Measurements from ENCODE around the gene LMO7.
A peak's percentile ranks its signal among the peaks of the same experiment; 100 is the strongest.
"Not testable (repeated sequence)": the region's sequence is repeated elsewhere in the genome, so short reads cannot be mapped to it uniquely, and the experiment has no call there.

LMO7 gene

DNA sequence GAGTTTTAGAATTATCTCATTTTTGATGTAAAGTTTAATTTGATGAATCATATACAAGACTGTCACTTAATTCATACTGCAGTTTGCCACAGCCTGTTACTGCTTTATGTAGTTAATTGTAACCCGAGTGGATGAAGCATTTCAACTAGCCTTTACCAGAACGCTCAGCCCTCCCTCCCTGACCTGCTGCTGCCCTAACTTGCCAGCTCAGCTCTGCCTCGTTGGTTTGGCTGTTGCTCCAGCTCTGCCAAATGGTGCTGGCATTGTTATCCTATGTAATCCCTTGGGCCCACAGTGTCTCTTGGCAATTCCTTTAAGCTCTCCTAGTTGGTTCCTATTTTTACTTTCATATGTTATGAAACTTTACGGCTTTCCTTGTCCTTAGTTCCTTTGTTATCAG lies 113.3 kb downstream of the LMO7 start:
- no peak for DNase-seq

DNA sequence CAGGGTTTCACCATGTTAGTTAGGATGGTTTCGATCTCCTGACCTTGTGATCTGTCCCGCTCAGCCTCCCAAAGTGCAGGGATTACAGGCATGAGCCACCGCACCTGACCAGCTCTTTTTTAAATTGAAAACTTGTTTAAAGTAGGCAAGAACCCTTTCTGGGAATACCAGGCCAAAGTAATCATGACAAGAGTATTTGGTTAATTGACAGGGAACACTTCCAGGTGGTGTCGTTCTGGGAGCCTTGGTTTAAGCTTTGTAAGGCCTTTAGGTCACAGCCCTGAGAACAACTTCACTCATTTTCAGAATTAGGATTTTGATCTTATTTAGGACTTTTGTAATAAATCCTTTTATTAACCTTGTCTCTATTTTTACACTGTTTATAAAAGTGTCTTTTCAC lies 115.2 kb downstream of the LMO7 start:
- no peak for DNase-seq

DNA sequence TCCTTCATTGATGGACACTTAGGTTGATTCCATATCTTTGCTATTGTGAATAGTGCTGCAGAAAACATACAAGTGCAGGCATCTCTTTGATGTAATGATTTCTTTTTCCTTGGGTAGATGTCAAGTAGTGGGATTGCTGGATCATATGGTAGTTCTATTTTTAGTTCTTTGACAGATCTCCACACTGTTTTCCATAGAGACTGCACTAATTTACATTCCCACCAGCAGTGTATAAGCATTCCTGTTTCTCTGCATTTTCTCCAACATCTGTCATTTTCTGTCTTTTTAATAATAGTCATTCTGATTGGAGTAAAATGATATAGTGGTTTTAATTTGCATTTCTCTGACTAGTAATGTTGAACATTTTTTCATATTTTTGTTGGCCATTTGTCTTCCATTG lies 116.7 kb downstream of the LMO7 start:
- no peak for DNase-seq

DNA sequence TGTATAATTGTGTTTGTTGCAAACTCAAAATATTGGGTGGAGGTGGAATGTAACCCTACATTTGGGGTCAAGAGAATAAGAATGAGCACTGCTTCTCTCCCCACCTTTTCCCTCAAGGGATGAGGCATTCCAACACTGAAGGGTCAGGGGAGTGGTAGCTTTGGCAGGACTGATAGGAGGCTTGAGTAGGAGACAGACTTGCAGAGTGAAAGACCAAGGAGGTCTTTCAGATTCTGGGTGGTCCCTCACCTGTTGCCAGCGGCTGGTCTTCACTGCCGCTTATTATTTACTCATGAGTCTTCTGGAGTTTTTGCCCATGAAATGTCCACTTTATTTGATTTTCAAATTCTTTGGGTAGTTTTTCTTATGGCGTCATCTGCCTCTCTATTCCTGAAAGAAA lies 118.8 kb downstream of the LMO7 start:
- no peak for DNase-seq

DNA sequence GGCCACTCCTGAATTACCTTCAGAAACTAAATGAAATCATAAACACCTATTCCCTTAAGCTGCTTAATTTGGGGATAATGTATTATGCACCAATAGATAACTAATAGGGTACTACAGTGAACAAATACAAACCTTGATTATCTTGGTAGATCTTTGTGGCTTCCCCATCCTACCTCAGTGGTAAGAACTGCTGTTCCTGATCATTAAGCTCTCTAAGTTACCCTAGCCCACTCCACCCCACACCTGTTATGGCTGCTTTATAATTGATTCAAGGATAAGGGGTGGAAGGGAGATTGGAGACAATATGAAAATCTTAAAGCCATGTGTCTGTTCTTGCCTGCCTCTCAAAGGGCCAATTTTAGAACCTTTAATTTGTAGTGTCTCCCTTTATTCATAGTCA lies 121.2 kb downstream of the LMO7 start:
- no peak for DNase-seq

DNA sequence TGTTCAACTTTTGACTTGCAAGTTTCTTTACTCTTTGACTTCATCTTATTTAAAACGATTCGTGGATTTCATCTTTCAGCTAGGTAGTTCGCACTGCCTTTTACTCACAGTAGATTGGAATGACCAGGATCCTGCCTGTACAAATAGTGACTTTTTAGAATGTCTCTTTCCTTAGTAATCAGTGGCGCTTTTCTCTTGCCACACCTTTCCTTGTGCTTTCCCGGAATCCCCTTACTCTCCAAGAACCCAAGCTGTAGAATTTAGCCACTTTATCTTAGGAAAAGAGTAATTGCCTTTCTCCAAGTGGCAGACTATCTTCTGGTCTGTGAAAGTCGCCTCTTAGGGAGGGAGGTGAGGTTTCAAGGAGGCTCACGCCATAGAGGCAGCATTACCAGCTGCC lies 123.4 kb downstream of the LMO7 start:
- no peak for DNase-seq

DNA sequence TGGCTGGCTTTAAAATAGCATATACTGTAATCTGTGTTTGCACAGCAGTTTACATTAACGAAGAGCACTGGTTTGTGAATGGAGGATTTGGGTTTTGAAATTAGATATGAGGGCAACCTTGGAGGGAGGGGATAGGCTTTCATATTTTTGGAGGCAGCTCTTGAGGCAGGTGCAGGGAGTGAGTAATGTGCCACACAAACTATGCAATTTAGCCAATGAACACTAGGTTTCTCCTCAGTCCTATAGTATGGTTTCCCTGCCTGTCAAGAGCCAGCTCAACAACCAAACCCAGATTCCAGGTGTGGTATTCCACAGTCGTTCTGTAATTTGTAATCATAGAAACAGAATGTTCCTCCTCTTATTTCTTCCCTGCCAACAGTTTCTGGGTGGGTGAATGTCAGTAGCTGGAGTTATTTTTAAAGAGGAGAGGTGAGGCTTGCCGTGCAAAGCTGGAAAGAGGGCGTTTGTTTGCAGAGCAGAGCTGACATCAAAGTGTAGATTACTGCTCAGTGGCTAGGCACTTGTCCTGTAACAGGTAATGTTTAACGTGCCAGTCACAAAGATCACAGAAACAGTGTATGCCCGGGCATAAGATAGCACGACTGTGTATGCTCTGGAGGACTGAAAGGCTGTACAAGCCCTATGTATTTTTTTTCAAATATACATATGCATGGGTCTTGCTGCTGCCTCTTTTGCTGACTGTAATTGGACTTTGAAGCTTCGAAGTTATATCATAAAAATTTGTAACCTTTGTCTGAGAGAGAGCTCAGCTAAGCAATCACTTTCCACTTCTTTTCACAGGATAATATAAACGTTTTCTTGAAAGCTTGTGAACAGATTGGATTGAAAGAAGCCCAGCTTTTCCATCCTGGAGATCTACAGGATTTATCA lies 124.2 kb downstream of the LMO7 start:
- peak; percentile 75 for DNase-seq

DNA sequence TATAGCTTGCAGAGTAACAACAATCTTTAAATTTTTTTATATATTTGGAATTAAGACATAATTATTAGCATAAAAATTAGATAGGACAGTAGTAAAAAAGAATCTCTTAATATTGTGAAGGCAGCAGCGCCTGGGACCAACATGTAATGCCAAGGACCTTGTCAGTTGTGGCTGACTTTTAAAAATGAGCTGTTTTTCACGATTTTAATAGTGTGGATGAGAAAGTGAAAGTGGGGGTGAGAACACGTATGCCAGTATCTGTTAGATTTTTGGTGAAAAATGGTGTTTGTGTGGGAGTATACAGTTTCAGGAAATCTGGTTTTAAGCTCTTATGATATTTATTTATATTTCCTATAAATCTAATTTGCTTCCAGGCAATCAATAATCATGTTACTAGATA lies 125.2 kb downstream of the LMO7 start:
- no peak for DNase-seq

DNA sequence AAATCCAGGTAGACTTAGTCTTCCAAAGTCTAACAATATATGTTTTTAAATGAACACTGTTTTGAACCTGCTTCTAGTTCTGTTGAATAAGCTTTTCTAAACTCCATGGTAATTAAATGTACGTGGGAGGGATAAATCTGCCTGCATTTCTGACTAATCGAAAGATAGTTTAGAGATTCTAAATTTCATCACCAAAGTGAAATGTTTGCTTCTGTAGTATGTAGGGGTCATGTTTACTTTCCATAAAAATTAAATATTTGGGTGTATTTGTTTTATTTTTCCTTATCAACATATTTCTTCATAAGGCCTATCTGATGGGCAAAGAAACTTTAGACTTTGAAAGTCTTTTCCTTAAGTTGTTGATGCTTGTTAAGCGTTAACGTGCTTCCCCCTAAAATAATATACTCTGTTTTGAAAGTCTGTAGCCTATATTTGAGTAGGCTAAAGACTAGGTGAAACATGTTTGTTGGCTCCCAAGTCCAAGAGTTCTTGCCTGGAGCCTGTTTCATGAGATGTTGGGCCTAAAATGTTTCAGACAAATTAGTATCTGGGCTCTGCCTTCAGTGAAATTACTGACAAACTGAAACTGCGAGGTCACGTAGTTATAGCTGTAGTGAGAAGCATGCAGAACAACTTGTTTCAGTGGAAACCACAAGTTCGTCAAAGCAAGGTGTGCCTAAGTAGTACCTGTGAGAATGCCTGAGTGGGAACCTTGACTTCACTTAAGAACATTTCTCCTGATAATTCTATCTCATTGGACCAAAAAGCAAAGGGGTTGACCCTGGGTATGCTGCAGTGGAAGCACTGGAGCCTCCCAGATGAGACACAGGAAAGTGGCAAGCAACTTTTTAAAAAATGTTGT lies 126.2 kb downstream of the LMO7 start:
- peak; percentile 14 for DNase-seq

DNA sequence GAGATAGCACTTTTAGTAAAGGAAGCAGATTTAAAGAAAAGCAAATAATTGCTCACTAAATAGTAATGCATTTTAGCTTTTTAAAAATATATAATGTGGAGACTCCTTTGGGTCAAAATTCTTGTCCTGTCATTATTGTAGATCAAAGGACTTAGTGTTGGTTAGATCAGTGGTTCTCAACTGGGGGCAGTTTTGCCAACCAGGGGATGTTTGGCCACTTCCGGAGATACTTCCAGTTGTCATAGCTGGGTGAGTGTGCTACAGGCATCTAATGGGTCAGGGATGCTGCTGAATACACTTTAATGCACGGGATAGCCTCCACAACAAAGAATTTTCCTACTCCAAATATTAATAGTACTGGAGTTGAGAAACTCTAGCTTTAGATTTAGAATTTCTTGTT lies 126.8 kb downstream of the LMO7 start:
- DNase-seq, result no peak

DNA sequence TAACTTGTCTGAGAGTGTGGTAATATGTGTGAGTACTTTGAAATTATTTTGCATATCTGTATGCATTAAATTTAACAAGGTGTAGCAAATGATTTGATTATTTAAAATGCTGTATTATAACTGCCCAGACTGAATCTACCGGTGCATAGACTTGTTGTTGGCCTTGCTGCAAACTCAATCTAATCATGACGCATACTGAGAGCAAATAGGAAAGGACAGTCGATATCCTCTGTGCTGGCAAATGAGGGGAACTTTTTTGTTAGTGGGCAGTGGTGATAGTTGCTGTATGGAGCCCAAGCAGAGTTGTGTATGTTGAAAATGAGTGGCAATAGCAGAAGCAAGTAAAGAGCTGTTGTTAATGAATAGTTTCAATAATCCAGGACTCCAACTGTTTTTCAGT lies 127.4 kb downstream of the LMO7 start:
- no peak for DNase-seq

DNA sequence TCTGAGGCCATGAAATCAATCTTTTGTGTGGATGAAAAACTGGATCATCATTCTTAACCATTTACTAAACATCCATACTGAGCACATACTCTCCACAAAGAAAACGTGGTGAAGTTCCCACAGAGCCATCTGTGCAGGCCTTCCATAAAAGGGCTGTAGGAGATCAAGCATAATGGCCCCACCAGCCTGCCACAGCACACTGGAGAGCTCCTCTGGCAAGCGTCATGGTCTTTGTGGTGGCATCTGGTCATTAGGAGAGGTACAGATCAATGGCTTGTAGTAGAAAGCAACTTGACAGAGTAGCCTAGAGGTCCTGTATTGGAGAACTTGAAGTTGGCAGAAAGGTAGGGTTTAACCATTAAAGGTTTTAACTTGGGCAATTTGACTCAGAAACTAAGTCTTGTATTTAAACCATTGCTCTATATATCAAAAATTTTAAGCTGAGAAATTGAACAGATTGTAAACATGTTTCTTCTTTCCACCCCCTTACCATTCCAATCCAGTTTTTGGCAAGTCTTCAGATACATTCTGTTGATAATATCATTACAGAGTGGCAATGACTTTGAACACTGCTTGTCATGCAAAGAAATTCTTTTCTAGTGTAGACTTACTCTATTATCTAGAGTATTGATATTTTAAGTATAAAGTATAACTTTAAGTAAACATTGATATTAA lies 128.3 kb downstream of the LMO7 start:
- DNase-seq, result no peak

DNA sequence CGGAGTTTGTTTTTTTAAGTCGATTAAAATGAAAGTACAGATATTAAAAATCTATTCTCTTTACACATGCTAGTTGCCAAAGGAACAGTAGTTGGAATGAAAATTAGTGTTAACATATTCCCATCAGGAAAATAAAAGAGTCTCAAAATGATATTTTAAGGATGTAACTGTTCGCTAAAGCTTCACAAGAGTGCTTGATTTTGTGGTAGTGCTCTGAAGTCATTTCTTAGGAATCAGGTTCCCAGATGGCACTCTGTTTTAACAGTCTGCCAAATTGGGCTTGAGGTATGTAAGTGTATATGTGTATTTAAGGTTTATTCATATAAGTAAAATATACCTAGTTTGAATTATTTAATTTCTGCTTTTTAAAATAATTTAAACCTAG lies 128.8 kb downstream of the LMO7 start:
- no peak for DNase-seq

DNA sequence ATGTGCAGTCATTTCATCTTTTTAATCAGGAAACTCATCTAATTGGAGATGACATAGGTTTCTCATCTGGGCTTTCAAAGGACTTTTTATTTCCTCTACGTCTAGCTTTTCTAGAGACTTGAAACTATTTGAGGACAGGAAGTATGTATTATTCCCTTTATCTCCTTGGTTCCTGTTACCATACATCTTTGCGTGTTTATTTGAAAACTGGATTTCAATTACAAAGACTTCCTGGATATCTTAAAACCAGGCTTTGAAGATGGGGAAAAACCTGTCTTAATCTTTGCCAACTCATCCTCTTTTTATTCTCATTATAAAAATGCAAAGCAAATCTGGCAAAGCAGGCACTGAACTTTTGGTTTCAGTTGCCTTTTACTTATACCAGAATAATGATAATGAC lies 130.5 kb downstream of the LMO7 start:
- DNase-seq, result no peak

DNA sequence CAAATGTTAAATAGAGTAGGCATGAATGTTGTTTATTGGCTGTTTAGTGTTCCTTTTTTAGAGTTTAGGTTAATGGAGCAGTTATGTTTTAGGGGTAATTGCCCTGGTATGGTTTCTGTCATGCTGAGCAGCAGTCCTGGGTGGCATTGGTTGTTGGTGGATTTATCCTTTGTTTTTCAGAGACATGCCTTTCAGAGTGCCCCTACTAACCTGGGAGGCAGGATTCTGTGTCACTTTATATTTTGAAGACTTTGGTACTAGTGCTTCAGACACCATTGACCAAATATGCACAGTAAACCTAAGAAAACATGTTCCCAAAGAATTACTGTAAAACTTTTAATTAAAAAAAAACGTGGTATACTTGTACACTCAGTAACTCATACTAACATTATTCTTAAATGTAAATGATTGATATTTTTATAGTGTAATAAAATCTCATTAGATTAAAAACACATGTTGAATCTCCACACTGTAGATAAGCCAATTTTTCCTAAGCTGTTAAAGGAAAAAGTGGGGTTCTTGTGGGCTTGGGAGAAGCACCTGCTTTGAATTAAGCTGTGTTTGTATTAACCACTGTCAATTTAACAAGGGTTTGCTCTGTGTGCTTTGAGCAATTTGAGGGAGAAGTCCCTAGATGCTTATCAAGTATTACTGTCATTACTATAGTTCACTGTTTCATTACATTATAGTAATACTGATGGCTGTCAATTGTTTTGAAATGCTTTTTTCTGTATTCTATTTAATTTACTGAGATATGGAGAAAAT lies 133.2 kb downstream of the LMO7 start:
- DNase-seq, result no peak

DNA sequence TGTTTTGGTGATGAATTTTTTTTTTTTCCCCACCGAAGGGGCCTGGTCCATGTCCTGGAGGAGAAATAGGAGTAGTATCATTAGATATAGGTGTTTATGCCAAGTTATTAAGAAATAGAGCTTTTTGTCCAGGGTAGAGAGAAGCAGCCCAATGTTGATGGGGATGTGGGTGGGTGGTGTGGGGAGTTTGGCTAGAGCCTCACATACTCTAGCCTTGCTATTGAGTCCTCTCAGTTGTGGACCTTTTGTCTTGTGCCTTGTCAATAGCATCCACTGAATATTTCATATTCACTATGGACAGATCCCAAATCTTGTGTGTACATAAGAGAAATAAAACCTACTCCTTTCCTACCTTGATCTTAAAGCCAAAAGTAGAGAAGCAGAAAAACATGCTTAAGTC lies 134.0 kb downstream of the LMO7 start:
- no peak for DNase-seq

DNA sequence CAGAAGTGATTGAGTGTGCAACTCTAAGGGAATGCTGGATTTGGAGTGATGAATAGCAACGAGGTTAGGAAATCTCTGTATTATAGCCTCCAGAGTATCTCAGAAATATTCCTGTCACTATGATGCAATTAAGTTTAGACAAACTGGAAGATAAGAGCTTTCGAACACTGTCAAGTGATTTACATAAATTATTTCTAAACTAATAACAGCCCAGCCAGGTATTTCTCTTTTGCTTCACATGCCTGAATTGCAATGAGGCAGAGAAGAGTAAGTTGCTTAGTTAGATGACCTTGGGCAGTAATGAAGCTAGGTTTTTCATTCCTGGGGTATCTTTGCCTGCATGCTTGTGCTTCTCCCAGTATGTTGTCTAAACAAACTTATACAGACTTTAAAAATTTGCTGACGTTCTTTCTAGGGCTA lies 134.5 kb downstream of the LMO7 start:
- DNase-seq, result no peak

DNA sequence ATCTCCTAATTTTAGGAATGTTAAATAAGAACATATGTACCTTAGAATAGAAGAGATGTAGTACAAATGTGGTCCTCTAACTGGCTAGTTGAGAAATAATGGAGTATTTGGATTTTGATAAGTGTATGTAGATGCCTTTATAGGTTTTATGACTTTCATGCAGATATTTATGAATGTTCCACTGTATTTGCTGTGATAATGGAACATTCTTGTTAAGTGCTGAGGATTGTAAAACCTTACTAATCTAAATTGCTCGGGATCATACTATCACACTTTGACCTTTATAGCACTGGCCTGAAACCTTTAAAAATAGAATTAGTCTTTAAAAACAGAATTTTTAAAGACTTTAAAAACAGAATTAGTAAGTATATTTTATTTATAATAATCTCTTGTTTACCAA lies 135.1 kb downstream of the LMO7 start:
- DNase-seq, result no peak

DNA sequence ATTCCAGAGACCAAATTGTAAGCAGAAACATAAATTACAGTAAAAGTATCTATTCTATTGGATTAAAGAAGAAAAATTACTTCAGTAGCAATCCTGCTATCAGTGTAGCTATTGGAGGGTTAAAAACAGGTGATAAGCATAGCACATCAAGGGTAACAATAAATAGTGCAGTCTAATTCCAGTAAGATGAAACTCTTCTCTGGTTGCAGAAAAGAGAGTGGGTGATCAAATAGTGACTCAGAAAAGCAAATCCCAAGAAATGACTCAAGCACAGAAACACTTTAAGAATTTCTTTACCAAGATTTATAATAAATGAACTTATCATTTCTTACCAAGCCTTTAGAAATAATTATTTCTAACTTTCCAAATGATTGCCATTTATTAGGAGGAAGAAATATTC lies 135.7 kb downstream of the LMO7 start:
- DNase-seq, result no peak

DNA sequence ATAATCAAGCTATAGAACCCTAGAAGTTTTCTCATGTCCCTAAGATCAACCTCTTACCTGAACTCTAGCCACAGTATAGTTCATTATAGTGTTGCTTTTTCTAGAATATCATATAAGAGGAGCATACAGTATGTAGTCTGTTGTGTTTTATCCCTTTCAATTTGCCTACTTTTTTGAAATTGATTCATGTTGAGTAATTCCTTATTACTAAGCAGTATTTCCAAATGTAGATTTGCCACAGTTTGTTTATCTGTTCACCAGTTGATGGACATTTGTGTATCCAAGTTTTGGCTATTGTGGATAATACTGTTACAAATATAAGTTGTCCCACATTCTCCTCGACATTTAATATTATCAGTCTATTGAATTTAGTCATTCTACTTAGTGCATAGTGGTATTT lies 138.0 kb downstream of the LMO7 start:
- no peak for DNase-seq

DNA sequence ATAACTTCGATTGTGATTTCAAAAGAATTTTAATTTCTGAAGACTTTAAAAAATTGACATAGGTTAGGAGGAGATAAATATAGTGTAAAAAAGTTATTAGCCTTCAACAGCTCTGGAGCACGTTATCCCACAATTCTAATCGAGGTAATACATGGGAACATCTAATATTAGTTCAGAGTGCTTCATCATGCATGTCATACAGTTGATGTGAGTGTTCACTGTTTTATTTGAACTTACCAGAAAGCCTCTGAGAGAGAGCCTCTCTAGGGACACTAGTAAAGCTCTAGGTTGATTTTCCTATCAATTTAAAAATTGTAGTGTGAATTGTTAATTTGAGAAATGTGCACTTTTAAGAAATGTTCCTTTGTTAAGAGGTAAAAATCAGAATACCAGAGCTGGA lies 140.4 kb downstream of the LMO7 start:
- no peak for DNase-seq

DNA sequence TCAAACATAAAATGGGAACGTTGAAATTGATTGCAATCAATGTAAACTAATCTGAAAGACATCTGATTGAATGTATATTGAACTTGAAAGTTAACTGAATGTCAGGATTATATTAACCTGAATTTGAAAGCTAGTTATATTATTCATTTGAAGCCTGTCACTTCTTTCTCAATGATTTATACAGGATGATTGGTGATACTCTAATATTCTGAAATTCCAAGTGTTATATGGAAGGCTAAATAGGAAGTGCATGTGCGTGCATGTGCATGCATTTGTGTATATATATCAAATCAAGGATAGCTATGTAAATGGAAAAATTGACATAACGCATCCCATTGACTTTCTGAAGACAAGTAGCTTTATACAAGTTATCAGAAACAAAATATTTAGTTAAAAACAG lies 143.3 kb downstream of the LMO7 start:
- DNase-seq, result no peak

DNA sequence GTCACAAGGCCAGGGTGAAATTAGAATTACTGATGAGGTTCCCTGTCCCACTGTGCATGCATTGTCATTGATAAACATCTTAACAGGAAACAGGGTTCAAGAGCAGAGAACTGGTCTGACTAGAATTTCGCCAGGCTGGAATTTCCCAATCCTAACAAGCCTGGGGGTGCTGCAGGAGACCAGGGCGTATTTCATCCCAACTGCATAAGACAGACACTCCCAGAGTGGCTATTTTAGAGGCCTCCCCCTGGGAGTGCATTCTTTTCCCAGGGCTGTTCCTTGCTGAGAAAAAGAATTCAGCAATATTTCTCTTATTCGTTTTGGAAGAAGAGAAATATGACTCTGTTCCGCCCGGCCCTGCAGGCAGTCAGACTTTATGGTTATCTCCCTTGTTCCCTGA lies 144.0 kb downstream of the LMO7 start:
- DNase-seq, result not testable (repeated sequence)
